ENCODE measurements around the gene MTA1.

DNA sequence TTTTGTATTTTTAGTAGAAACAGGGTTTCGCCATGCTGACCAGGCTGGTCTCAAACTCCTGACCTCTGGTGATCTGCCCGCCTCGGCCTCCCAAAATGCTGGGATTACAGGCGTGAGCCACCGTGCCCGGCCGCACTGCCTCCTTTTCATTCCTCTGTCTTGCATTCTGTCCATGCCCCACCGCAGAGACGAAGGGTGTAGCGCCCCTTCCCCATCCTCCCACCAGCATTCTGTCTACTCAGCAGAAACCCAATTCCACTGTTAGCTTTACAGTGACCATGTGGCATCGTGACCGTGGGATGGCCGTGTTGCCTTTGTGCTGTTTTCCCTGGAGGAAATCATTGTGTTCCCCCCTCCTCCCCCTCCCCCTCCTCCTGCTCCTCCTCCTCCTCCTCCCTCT is 11.0 kb upstream of the MTA1 start:
- TF ChIP-seq, protein P1, sequence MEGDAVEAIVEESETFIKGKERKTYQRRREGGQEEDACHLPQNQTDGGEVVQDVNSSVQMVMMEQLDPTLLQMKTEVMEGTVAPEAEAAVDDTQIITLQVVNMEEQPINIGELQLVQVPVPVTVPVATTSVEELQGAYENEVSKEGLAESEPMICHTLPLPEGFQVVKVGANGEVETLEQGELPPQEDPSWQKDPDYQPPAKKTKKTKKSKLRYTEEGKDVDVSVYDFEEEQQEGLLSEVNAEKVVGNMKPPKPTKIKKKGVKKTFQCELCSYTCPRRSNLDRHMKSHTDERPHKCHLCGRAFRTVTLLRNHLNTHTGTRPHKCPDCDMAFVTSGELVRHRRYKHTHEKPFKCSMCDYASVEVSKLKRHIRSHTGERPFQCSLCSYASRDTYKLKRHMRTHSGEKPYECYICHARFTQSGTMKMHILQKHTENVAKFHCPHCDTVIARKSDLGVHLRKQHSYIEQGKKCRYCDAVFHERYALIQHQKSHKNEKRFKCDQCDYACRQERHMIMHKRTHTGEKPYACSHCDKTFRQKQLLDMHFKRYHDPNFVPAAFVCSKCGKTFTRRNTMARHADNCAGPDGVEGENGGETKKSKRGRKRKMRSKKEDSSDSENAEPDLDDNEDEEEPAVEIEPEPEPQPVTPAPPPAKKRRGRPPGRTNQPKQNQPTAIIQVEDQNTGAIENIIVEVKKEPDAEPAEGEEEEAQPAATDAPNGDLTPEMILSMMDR (conservative IDR thresholded peaks at IDR 0.05; ENCODE audit: low read length), result no peak
- no peak for TF ChIP-seq EZH2phosphoT487 (IDR thresholded peaks at IDR 0.05; ENCODE audit: borderline replicate concordance, low read depth, low read length)

Measured in OCI-LY7 (cell line).